Heart left ventricle (tissue), 13 donors: ENCODE data around the gene INTS11.

ENCODE experiments used
- POLR2A ChIP-seq, 2 donors: fragments of 450-650 bp; IDR thresholded peaks; one replicate each; pipeline ENCODE4 v1.6.1; 2017; ENCODE audit warnings: antibody characterized with exemption in 2 of 2, mild to moderate bottlenecking in 2 of 2, moderate library complexity in 2 of 2
- TF ChIP-seq, protein P1 (sequence below), 12 donors: fragments of 200-600 bp; sonication (generic) in 4 of 12; IDR thresholded peaks; one replicate each; pipeline versions ENCODE4 v1.5.0 to v1.8.0; 2018 to 2022; ENCODE audit warnings: antibody characterized with exemption in 12 of 12, mild to moderate bottlenecking in 5 of 12
- donor health status: ischemic (EF 13 %, LVEDD 7.1; RV severe dilation, severe dysfunction).
- donor health status: DM: no; HTN: yes; CAD: no.
- donor health status: DM: no; HTN: no; CAD: no.
- donor health status: ischemic (EF 25% LVEDD 6.9; RV normal size, moderate dysfunction).
- donor health status: ischemic (EF 25% LVEDD 5.7; RV mildly dilated, moderate dysfunction).
- donor health status: ischemic (EF 35%, LVEDD 5.7; RV mildly dilated, moderate dysfunction).
- donor health status: nonischemic (EF 11% LVEDD 7.7; RV severe dilation, severe dysfunction).
- donor health status: DM: yes; HTN: yes; CAD: no.
- donor health status: PGD.
- donor health status: ischemic (EF 29% LVEDD 5.4; RV normal size, mild dysfunction).
- donor health status: nonischemic (EF 23%, LVEDD 6.1; RV moderate dilation, normal function).

DNA sequence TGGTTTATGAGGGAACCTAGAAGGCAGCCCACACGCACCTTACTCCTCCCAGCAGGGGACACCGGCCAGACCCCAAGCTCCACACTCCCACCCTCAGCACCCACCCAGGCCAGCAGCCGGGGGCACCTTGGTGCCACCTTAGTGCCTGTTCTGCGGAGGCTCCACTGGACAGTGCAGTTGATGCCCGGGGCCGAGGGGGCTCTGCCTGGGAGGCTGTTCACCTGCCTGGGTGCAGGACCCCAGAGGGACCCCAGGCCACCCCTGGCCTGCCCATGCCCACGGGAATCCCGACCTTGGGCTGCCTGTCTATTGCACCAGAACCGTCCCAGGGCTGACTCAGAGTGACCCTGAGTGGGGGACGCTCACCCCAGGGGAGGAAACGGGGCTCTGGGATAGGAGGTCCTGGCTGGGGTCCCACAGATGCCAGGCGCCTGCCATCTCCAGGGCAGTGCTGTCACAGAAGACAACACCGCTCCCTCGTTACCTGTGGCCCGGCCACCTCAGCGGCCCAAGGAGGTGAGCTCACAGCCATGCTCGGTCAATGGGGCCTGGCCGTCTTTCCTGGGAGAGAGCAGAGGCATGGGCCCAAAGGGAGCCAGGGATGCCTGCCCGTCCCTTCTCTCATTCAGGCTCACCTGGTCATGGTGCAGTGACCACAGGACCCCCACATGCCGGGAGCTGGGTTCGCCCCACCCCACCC is 43.5 kb downstream of the INTS11 start:
- TF ChIP-seq POLR2A (IDR thresholded peaks at IDR 0.05): no peak
- TF ChIP-seq, protein P1, sequence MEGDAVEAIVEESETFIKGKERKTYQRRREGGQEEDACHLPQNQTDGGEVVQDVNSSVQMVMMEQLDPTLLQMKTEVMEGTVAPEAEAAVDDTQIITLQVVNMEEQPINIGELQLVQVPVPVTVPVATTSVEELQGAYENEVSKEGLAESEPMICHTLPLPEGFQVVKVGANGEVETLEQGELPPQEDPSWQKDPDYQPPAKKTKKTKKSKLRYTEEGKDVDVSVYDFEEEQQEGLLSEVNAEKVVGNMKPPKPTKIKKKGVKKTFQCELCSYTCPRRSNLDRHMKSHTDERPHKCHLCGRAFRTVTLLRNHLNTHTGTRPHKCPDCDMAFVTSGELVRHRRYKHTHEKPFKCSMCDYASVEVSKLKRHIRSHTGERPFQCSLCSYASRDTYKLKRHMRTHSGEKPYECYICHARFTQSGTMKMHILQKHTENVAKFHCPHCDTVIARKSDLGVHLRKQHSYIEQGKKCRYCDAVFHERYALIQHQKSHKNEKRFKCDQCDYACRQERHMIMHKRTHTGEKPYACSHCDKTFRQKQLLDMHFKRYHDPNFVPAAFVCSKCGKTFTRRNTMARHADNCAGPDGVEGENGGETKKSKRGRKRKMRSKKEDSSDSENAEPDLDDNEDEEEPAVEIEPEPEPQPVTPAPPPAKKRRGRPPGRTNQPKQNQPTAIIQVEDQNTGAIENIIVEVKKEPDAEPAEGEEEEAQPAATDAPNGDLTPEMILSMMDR (IDR thresholded peaks at IDR 0.05): no peak
